ENCODE data around the gene EFNB3. TPM values are rescaled to one million over a fixed set of nuclear protein-coding genes. Genes with fewer than 3 reads are reported as not detected.

EFNB3 gene
- total and polyA plus RNA-seq, 2 of the 4 experiments (the other 2 are of a cell fraction) = 0.54 to 2.0 TPM

DNA sequence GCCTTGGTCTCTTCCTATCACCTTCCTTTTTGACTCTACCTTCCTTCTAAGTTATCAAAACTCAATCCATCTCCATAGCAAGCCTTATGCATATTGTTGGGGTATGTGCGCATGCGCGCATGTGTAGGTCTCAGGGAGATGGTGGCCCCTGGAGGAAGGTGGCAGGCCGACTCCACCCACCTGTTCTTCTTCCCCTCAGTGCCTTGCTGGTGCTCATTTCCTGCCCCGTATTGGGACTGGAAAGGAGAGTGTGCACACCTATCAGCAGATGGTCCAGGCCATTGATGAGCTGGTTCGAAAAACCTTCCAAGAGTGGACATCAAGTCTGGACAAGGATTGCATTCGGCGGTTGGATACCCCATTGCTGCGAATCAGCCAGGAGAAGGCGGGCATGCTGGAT is 37.7 kb downstream of the EFNB3 start:
- TF ChIP-seq SMC3 (IDR thresholded peaks at IDR 0.05; ENCODE audit: low read depth, low read length) (no peak), CHD1 (IDR thresholded peaks at IDR 0.05; ENCODE audit: low read depth, low read length) (no peak), MAFK (IDR thresholded peaks at IDR 0.05; ENCODE audit: low read depth, low read length) (no peak), CEBPB (IDR thresholded peaks at IDR 0.05; ENCODE audit: low read depth, low read length) (no peak), RCOR1 (IDR thresholded peaks at IDR 0.05; ENCODE audit: insufficient replicate concordance, low read length) (no peak), POLR2A (IDR thresholded peaks at IDR 0.05; ENCODE audit: low read depth, low read length) (no peak), MXI1 (IDR thresholded peaks at IDR 0.05; ENCODE audit: borderline replicate concordance, low read depth, low read length) (no peak), RFX5 (IDR thresholded peaks at IDR 0.05; ENCODE audit: low read depth, low read length) (no peak), FOS (IDR thresholded peaks at IDR 0.05; ENCODE audit: low read depth, low read length) (no peak), MAZ (IDR thresholded peaks at IDR 0.05; ENCODE audit: borderline replicate concordance, low read depth, low read length) (no peak), RAD21 (IDR thresholded peaks at IDR 0.05; ENCODE audit: low read length) (no peak)
- TF ChIP-seq, protein P1, sequence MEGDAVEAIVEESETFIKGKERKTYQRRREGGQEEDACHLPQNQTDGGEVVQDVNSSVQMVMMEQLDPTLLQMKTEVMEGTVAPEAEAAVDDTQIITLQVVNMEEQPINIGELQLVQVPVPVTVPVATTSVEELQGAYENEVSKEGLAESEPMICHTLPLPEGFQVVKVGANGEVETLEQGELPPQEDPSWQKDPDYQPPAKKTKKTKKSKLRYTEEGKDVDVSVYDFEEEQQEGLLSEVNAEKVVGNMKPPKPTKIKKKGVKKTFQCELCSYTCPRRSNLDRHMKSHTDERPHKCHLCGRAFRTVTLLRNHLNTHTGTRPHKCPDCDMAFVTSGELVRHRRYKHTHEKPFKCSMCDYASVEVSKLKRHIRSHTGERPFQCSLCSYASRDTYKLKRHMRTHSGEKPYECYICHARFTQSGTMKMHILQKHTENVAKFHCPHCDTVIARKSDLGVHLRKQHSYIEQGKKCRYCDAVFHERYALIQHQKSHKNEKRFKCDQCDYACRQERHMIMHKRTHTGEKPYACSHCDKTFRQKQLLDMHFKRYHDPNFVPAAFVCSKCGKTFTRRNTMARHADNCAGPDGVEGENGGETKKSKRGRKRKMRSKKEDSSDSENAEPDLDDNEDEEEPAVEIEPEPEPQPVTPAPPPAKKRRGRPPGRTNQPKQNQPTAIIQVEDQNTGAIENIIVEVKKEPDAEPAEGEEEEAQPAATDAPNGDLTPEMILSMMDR (conservative IDR thresholded peaks at IDR 0.05; ENCODE audit: low read depth, low read length) = no peak
- TF ChIP-seq, protein P2, sequence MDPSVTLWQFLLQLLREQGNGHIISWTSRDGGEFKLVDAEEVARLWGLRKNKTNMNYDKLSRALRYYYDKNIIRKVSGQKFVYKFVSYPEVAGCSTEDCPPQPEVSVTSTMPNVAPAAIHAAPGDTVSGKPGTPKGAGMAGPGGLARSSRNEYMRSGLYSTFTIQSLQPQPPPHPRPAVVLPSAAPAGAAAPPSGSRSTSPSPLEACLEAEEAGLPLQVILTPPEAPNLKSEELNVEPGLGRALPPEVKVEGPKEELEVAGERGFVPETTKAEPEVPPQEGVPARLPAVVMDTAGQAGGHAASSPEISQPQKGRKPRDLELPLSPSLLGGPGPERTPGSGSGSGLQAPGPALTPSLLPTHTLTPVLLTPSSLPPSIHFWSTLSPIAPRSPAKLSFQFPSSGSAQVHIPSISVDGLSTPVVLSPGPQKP (IDR thresholded peaks at IDR 0.05; ENCODE audit: borderline replicate concordance, low read depth, low read length) = no peak
- TF ChIP-seq, protein P3, sequence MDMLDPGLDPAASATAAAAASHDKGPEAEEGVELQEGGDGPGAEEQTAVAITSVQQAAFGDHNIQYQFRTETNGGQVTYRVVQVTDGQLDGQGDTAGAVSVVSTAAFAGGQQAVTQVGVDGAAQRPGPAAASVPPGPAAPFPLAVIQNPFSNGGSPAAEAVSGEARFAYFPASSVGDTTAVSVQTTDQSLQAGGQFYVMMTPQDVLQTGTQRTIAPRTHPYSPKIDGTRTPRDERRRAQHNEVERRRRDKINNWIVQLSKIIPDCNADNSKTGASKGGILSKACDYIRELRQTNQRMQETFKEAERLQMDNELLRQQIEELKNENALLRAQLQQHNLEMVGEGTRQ (IDR thresholded peaks at IDR 0.05; ENCODE audit: low read depth, low read length) = no peak
- no TSS peak for BruUV-seq (replicated peaks)

More for the DNA sequence above, 37.7 kb downstream of the EFNB3 start:
- Histone ChIP-seq H3K56ac (ENCODE audit: extremely low read depth, insufficient read depth, low read length) (no peak overlapping the region), H2BK15ac (ENCODE audit: low read depth, low read length) (no peak overlapping the region), H3K79me1 (ENCODE audit: low read depth in 1 of 2, low read length in 2 of 2) (no peaks in the 10 kb centered on the region), H2BK120ac (ENCODE audit: low read depth, low read length) (no peak overlapping the region), H3K23ac (ENCODE audit: low read depth, low read length) (no peak overlapping the region), H3K36me3 (ENCODE audit: control insufficient read depth, insufficient read depth, low read length) (no peaks in the 10 kb centered on the region), H3K18ac (ENCODE audit: low read depth, low read length) (no peak overlapping the region), H3K27ac (ENCODE audit: insufficient read depth, low read length) (no peak overlapping the region), H4K8ac (ENCODE audit: low read depth in 2 of 2, low read length in 2 of 2) (no peak overlapping the region), H3K4ac (ENCODE audit: low read depth, low read length) (no peak overlapping the region), H3K27me3 (ENCODE audit: control insufficient read depth, insufficient read depth, low read length) (peaks cover 27% of the 10 kb centered on the region), H3K4me2 (ENCODE audit: low read depth, low read length) (no peak overlapping the region), H3K14ac (replicated peaks; ENCODE audit: low read depth, low read length) (no peak overlapping the region), H3K4me1 (ENCODE audit: control insufficient read depth, insufficient read depth, low read length) (peaks cover 8% of the 10 kb centered on the region), H2BK5ac (ENCODE audit: low read depth, low read length, poor library complexity, severe bottlenecking) (no peak overlapping the region), H3K9ac (ENCODE audit: low read depth, low read length) (no peak overlapping the region), H4K91ac (ENCODE audit: insufficient read depth, low read depth, low read length) (no peak overlapping the region), H3K9me1 (ENCODE audit: insufficient read depth, low read length) (no peaks in the 10 kb centered on the region), H2AFZ (replicated peaks; ENCODE audit: low read length, poor library complexity) (no peak overlapping the region), H2AK5ac (ENCODE audit: low read depth, low read length) (no peak overlapping the region), H2BK20ac (ENCODE audit: low read depth, low read length) (no peak overlapping the region), H3K9me3 (ENCODE audit: control insufficient read depth, insufficient read depth, low read length) (no peaks in the 10 kb centered on the region), H2AK9ac (replicated peaks; ENCODE audit: low read depth, low read length, poor library complexity) (no peak overlapping the region), H4K5ac (ENCODE audit: low read depth, low read length) (no peak overlapping the region), H3K4me3 (ENCODE audit: insufficient read depth, low read depth, low read length) (no peak overlapping the region), H4K20me1 (ENCODE audit: insufficient read depth, low read length) (no peaks in the 10 kb centered on the region)
- intact Hi-C loops (cut with micrococcal nuclease) (loop anchor here (1.0 to 5.0 kb wide), 6 partner anchors 40 to 315 kb away; partner anchors contain the start of gene NAA38), in situ Hi-C loops (cut with MboI; ENCODE audit: low sequenced_read_pairs) (loop anchor here (5.0 to 25.0 kb wide), 3 partner anchors 40 to 245 kb away; no protein-coding TSS in a partner anchor), dilution Hi-C loops (cut with HindIII; ENCODE audit: low sequenced_read_pairs, unreplicated experiment) (no loop called here)
- ATAC-seq (ENCODE audit: low read depth) (no peak), DNase-seq (no peak)
- ChIA-PET POLR2A (ENCODE audit: unreplicated experiment) (no interaction called here), CTCF (interaction anchor here (0.8 to 2.6 kb wide), 8 partner anchors 12 to 76 kb away, joined by 3 to 34 read pairs (median 4); no protein-coding TSS in a partner anchor)
- WGBS, 2 experiments (ENCODE audit: extremely low coverage in 2 of 2, insufficient read length in 1 of 2) = 22% methylated on average over 5 of the region's 10 CpGs; no CpG with 5 or more reads in 1 of the 2 experiments
